ENCODE measurements around the gene SLC9A7.
A peak's percentile ranks its signal among the peaks of the same experiment; 100 is the strongest.

DNA sequence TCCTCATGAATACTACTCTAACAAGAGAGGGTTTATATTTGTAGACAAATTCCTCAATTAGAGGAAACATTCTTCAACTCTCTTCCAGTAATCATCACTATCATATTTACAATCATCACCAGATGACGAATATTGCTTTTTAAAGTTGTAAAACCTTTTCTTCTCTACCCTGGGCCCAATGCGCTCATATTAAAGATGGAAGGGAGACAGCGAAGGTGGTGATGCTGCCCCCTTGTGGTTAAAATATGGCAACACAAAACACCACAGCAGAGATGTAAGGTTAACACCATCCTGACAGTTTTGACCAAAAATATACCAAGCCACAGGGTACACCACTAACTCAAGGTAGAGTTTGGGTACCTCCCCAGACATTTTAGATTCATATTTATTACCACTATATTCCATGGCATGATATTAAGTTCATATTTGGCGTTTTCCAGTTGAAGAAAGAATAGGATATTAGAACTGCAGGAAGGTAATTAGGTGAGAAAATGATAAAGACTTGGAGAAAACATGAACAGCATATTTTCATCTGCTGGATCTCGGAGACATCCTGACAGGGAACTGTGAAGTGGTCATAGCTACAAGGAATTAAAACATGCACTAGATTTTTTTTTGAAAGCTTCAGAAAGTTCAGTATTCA lies 72.8 kb downstream of the SLC9A7 start:
- TF ChIP-seq, protein P1, sequence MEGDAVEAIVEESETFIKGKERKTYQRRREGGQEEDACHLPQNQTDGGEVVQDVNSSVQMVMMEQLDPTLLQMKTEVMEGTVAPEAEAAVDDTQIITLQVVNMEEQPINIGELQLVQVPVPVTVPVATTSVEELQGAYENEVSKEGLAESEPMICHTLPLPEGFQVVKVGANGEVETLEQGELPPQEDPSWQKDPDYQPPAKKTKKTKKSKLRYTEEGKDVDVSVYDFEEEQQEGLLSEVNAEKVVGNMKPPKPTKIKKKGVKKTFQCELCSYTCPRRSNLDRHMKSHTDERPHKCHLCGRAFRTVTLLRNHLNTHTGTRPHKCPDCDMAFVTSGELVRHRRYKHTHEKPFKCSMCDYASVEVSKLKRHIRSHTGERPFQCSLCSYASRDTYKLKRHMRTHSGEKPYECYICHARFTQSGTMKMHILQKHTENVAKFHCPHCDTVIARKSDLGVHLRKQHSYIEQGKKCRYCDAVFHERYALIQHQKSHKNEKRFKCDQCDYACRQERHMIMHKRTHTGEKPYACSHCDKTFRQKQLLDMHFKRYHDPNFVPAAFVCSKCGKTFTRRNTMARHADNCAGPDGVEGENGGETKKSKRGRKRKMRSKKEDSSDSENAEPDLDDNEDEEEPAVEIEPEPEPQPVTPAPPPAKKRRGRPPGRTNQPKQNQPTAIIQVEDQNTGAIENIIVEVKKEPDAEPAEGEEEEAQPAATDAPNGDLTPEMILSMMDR (IDR thresholded peaks at IDR 0.05) = peak in 1 of 3 donors; percentile 8
- no peak for TF ChIP-seq POLR2A (IDR thresholded peaks at IDR 0.05)
